Kidney (tissue), 14 donors: Measurements from ENCODE around the gene FAM13C. TPM values are rescaled to one million over a fixed set of nuclear protein-coding genes. Genes with fewer than 3 reads are reported as not detected.

ENCODE experiments used
- DNase-seq, 5 donors: peaks; one replicate each; pipeline ENCODE4 v3.0.0-alpha.2; 2013 to 2020
- FAIRE-seq: peaks from 2 replicates; lab custom pipeline; 2012; peaks lifted over from hg19 to GRCh38; lab: Jason Lieb, UNC
- H3K27ac ChIP-seq, 2 donors: one replicate each; pipeline ENCODE4 v1.7.0; 2013; ENCODE audit warnings: low read depth in 2 of 2, low read length in 2 of 2, inconsistent platforms in 1 of 2
- H3K27me3 ChIP-seq: one replicate; pipeline ENCODE4 v1.7.1; 2013; ENCODE audit warnings: low read length, inconsistent platforms; ENCODE audit not compliant: control insufficient read depth, insufficient read depth
- H3K36me3 ChIP-seq, 3 donors: one replicate each; pipeline versions ENCODE4 v1.7.0 to v1.7.1; 2013; ENCODE audit warnings: low read length in 3 of 3, control low read depth in 1 of 3, inconsistent platforms in 1 of 3; ENCODE audit not compliant: insufficient read depth in 3 of 3, control insufficient read depth in 2 of 3
- H3K4me1 ChIP-seq, 3 donors: one replicate each; pipeline versions ENCODE4 v1.7.0 to v1.7.1; 2013; ENCODE audit warnings: low read length in 3 of 3, inconsistent platforms in 1 of 3, low read depth in 1 of 3; ENCODE audit not compliant: control insufficient read depth in 2 of 3, insufficient read depth in 2 of 3
- H3K4me3 ChIP-seq, 3 donors: one replicate each; pipeline versions ENCODE4 v1.7.0 to v1.8.1; 2013; ENCODE audit warnings: low read length in 3 of 3, control low read depth in 1 of 3, inconsistent platforms in 1 of 3
- H3K9ac ChIP-seq, 3 donors: one replicate each; pipeline versions ENCODE4 v1.7.0 to v1.7.1; 2013; ENCODE audit warnings: low read length in 3 of 3, control low read depth in 1 of 3, inconsistent platforms in 1 of 3
- H3K9me3 ChIP-seq, 3 donors: one replicate each; pipeline versions ENCODE4 v1.7.0 to v1.7.1; 2013; ENCODE audit warnings: low read length in 3 of 3, control low read depth in 1 of 3, inconsistent platforms in 1 of 3; ENCODE audit not compliant: control insufficient read depth in 2 of 3, insufficient read depth in 1 of 3
- CTCF ChIP-seq: IDR thresholded peaks from 3 replicates; pipeline ENCODE4 v1.5.1; 2012; ENCODE audit warnings: mild to moderate bottlenecking, moderate library complexity, borderline replicate concordance; ENCODE audit not compliant: insufficient read depth; ENCODE audit errors: extremely low read depth
- intact Hi-C: fragments of 100-400 bp; cut with DNase I; formaldehyde crosslinking; loops from one replicate; pipeline ENCODE4 v1.11.1; 2022
- polyA plus RNA-seq: library from polyadenylated mRNA; stranded (reverse); fragments of 350-450 nt; fragmentation: Illumina TruSeq; extraction: RNeasy Lipid Tissue Mini Kit (QIAGEN cat#74804); gene quantifications from one replicate; pipeline ENCODE4 v1.2.3, GENCODE V29; 2014; ENCODE audit warnings: low read depth, low replicate concordance; ENCODE audit not compliant: insufficient read depth
- total RNA-seq: library from RNA; stranded (reverse); fragmentation: NEBNext Ultra II Directional; extraction: Animal tissue kit (Norgen Biotek cat#: 25700); gene quantifications from one replicate; pipeline ENCODE4 v1.2.1, GENCODE V29; 2021
- donor health status: control.
- donor health status: control.
- donor health status: control.
- donor health status: control.
- donor health status: control.
- donor health status: DM: yes; HTN: yes; CAD: no.
- donor health status: Normal renal cell carcinoma (clear cell type).

The FAM13C gene
- total and polyA plus RNA-seq, 2 donors from 2014 or later, result 1.5 to 8.8 TPM

GRCh38 chr10:59317066-59317465, 45.3 kb downstream of the FAM13C start:
- no peak for DNase-seq
- Histone ChIP-seq H3K27me3 (no peaks in the 10 kb centered on the region), H3K36me3 (no peaks in the 10 kb centered on the region), H3K4me3 (no peak overlapping the region), H3K27ac (no peak overlapping the region), H3K4me1 (peaks cover 0 to 9% (median 9%) of the 10 kb centered on the region in 3 donors), H3K9ac (no peak overlapping the region), H3K9me3 (no peaks in the 10 kb centered on the region)
- FAIRE-seq, result peak; percentile 71
- intact Hi-C loops, result no loop called here
- TF ChIP-seq CTCF, result no peak

GRCh38 chr10:59315465-59315864, 46.9 kb downstream of the FAM13C start:
- Histone ChIP-seq H3K9ac (no peak overlapping the region), H3K27me3 (no peaks in the 10 kb centered on the region), H3K9me3 (no peaks in the 10 kb centered on the region), H3K27ac (peak overlapping the region in 1 of 2 donors; percentile 7), H3K36me3 (no peaks in the 10 kb centered on the region), H3K4me3 (no peak overlapping the region), H3K4me1 (peaks cover 0 to 9% (median 5%) of the 10 kb centered on the region in 3 donors)
- peak; percentile 35 for FAIRE-seq
- peak in 1 of 5 donors; percentile 53 for DNase-seq
- no peak for TF ChIP-seq CTCF
- intact Hi-C loops, result no loop called here

GRCh38 chr10:59314268-59314667, 48.1 kb downstream of the FAM13C start:
- FAIRE-seq (no peak), DNase-seq (no peak)
- Histone ChIP-seq H3K36me3 (no peaks in the 10 kb centered on the region), H3K9ac (no peak overlapping the region), H3K9me3 (no peaks in the 10 kb centered on the region), H3K27ac (no peak overlapping the region), H3K27me3 (no peaks in the 10 kb centered on the region), H3K4me3 (no peak overlapping the region), H3K4me1 (peaks cover 0 to 9% (median 5%) of the 10 kb centered on the region in 3 donors)
- TF ChIP-seq CTCF, result no peak
- intact Hi-C loops, result no loop called here

GRCh38 chr10:59312247-59312646, 50.1 kb downstream of the FAM13C start:
- intact Hi-C loops, result no loop called here
- Histone ChIP-seq H3K36me3 (no peaks in the 10 kb centered on the region), H3K4me1 (peaks cover 0 to 11% (median 5%) of the 10 kb centered on the region in 3 donors), H3K9ac (no peak overlapping the region), H3K27me3 (no peaks in the 10 kb centered on the region), H3K27ac (no peak overlapping the region), H3K9me3 (no peaks in the 10 kb centered on the region), H3K4me3 (no peak overlapping the region)
- no peak for TF ChIP-seq CTCF
- FAIRE-seq, result no peak
- DNase-seq, result no peak
